GM18502 (cell line): ENCODE results near the gene ACOT11.

Experiments
- ATAC-seq: cut with Tn5 transposase; IDR thresholded peaks from one replicate; pipeline ENCODE4 v1.9.1; 2021; ENCODE audit warnings: mild to moderate bottlenecking; ENCODE audit not compliant: unreplicated experiment, poor library complexity

Gene ACOT11

GRCh38 chr1:54583871-54584270, 35.8 kb downstream of the ACOT11 start:
- ATAC-seq, result no peak

GRCh38 chr1:54584575-54584974, 36.5 kb downstream of the ACOT11 start:
- no peak for ATAC-seq

GRCh38 chr1:54585181-54586066, 37.4 kb downstream of the ACOT11 start:
- no peak for ATAC-seq

DNA sequence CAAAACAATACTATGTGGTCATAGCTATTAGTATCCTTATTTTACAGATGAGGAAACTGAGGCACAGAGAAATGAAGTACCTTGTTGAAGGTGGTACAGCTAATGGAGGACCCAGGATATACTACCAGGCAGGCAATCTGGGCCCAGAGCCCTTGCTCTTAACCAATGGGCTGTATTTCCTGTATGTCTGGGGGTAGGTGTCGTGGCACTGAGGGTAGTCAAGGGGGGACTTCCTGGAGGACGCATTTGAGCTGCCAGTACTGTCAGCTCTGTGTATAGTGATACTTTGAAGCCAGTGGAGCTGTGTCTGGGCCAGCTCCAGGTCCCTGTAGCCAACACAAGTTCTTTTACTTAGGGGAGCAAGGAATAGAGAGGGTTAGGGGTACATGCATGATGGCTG, 40.3 kb downstream of the ACOT11 start:
- ATAC-seq, result no peak

GRCh38 chr1:54591127-54591756, 43.2 kb downstream of the ACOT11 start:
- no peak for ATAC-seq

GRCh38 chr1:54593571-54594160, 45.6 kb downstream of the ACOT11 start:
- ATAC-seq, result no peak

DNA sequence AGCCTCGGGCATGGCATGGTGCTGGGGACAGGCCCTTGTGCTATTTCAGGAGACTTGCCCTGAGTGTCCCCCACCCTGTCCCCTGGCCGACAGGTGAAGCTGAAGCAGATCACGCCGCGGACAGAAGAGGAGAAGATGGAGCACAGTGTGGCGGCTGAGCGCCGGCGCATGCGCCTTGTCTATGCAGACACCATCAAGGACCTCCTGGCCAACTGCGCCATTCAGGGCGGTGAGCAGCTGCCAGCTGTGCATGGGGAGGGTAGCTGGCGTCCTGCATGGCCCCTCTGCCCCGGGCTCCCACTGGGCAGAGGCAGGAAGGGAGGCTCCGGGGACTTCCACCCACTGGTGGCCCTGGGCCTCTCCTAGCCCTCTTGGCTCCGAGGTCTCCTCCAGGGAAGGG, 46.4 kb downstream of the ACOT11 start:
- no peak for ATAC-seq

DNA sequence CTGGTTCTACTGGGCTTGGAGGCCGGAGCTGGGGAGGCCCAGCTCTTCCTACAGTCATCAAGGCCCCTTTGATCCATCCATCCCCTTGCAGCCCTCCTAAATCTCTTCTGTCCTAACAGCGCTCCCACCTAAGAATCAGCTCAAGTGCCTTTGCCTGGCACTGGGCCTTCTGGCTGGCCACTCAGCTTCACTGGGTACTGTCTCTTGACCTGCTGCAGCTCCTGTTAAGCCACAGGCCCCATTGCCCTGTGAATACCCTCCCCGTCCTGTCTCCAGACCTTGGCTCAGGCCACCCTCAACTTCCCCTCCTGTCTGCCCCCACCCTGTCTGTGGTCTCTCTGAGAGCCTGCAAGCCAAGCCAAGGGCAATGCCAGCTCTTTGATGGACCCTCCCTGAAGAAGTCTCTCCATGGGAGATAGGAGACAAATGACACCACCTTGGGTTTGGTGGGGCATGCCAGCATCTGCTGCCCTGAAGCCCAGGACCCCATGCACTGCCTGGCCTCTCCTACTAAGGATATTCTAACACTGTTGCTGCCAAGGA, 48.0 kb downstream of the ACOT11 start:
- ATAC-seq, result no peak

DNA sequence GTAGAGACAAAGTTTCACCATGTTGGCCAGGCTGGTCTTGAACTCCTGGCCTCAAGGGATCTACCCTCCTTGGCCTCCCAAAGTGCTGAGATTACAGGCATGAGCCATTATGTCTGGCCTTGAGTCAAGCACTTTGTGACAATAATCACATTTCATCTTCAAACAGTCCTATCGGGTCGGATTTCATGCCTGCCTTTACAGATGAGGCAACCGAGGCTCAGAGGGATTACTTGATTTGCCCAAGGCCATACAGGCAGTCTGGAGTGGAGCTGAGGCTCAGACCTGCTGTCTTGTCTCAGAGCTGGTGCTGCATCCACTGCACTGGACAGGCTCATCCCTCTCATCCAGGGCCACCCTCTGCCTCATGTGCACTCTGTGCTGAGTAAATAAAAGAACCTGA, 48.7 kb downstream of the ACOT11 start:
- ATAC-seq, result no peak

- no peak for ATAC-seq
Measured at GRCh38 chr1:54597455-54598030, 49.5 kb downstream of the ACOT11 start.

- ATAC-seq, result no peak
Measured at GRCh38 chr1:54599211-54599823, 51.3 kb downstream of the ACOT11 start.

GRCh38 chr1:54600947-54601721, 53.1 kb downstream of the ACOT11 start:
- no peak for ATAC-seq

GRCh38 chr1:54601730-54602129, 53.7 kb downstream of the ACOT11 start:
- ATAC-seq, result no peak

DNA sequence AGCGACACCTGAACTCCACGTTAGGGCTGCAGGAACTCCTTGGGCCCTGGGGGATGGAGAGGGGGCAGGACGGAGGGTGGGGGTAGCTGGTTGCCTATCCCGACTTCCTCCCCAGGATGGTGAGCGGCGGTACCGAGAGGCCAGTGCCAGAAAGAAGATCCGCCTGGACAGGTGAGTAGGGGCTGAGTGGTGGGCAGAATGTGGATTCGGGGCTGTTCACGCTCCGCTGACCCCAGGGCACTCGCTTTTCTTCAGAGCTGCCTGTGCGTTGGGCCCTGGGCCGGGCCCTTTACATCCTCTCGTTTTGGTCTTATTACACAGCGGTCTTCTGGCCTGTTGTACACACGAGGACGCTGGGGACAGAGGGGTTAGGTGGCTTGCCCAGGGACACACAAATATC, 54.5 kb downstream of the ACOT11 start:
- ATAC-seq, result no peak

GRCh38 chr1:54603241-54603640, 55.2 kb downstream of the ACOT11 start:
- ATAC-seq, result no peak

DNA sequence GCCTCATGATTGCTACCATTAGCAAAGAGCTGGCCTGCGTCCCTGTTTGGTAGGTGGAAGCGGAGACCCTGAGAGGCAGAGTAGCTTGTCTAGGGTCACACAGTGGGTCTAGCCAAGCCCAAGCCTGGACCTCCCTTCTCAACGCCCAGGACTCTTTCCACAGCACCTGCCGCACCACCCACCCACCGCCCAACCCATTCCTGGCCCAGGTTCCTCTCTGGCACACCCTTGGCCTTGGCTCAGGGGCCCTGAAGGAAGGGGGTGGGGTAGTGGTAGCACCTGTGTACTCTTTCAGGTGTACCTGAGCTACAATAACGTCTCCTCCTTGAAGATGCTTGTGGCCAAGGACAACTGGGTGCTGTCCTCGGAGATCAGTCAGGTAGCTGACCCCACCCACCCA, 56.0 kb downstream of the ACOT11 start:
- no peak for ATAC-seq

- no peak for ATAC-seq
Measured at GRCh38 chr1:54604572-54605370, 56.7 kb downstream of the ACOT11 start.

DNA sequence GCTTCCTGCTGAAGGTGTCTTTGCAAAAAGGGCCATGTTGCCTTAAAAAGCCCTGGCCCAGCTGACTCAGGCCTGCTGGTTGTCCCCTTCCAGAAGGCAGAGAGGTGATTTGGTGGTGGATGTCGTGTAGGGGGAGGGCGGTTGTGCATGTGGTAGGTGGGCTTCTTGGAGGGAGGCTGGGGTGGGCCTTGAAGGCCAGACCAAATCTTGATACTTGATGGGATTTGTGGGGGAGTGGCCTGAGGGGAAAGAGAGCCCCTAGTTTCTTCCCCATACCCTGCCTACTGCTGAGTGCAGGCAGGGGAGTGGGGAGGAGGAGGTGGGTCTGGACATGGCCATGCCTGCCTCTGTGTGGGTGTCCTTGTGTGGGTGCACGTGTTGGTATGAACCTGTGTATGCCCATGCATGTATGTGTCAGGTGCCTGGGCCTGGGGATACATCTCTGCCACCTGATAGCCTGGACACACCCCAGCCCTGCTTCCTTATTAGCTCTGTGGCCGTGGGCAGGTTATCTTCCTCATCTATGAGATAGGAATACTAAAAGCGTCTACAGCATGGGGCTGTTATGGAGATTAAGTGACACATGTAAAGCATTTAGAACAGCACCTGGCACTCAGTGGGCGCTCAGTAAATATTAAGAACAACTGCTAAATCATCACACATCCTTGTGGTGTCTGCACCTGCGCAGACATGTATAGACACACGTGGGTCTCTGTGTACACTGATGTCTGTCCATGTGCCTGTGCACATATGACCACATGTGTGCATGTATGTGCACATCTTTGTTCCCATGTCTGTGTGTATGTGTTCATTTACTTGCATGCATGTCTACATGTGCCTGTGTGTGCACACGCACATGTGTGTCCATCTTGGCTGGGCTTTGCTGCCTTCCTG, 58.3 kb downstream of the ACOT11 start:
- ATAC-seq, result no peak
